Progenitor cell of endocrine pancreas (in vitro differentiated cells): ENCODE data around the gene TANGO6. TPM values are rescaled to one million over a fixed set of nuclear protein-coding genes. Genes with fewer than 3 reads are reported as not detected.
A peak's percentile ranks its signal among the peaks of the same experiment; 100 is the strongest.

Source experiments
- DNase-seq: peaks from one replicate; pipeline ENCODE4 v3.0.0; 2021; ENCODE audit warnings: low spot score; ENCODE audit not compliant: unreplicated experiment
- H3K27ac Mint-ChIP-seq: 2 replicates; pipeline ENCODE4 v1.8.0; 2021; ENCODE audit warnings: mild to moderate bottlenecking, moderate library complexity, mixed read lengths
- H3K27me3 Mint-ChIP-seq: 2 replicates; pipeline ENCODE4 v1.8.0; 2021; ENCODE audit warnings: mixed read lengths
- H3K36me3 Mint-ChIP-seq: 2 replicates; pipeline ENCODE4 v1.8.0; 2022; ENCODE audit warnings: mixed read lengths; ENCODE audit not compliant: insufficient read depth
- H3K4me1 Mint-ChIP-seq: 2 replicates; pipeline ENCODE4 v1.8.0; 2021; ENCODE audit warnings: low read depth, mixed read lengths
- H3K4me3 Mint-ChIP-seq: 2 replicates; pipeline ENCODE4 v1.8.0; 2021; ENCODE audit warnings: low read depth, mild to moderate bottlenecking, moderate library complexity, mixed read lengths
- H3K9me3 Mint-ChIP-seq: 2 replicates; pipeline ENCODE4 v1.8.0; 2021; ENCODE audit warnings: low read depth, mixed read lengths
- long read RNA-seq: library from polyadenylated mRNA; unstranded; transcript quantifications from one replicate; pipeline ENCODE4 v2.0.0, GENCODE V29; 2020
- total RNA-seq: library from RNA; stranded (reverse); gene quantifications from 2 replicates; pipeline ENCODE4 v1.2.1, GENCODE V29; 2021
- TF ChIP-seq, protein P1 (sequence below): fragments of 200-600 bp; sonication (generic); IDR thresholded peaks from one replicate; pipeline ENCODE4 v1.5.0; 2021; ENCODE audit warnings: antibody characterized with exemption, mild to moderate bottlenecking; ENCODE audit not compliant: unreplicated experiment

The TANGO6 gene
- total RNA-seq = 14.1 and 14.8 TPM in 2 replicates
- long read RNA-seq, full-length matches to known transcripts = 52 of 77 reads
- long read RNA-seq, partial matches to known transcripts = 18 of 77 reads
- long read RNA-seq, other reads (novel, unspliced or antisense) = 7 of 77 reads

DNA sequence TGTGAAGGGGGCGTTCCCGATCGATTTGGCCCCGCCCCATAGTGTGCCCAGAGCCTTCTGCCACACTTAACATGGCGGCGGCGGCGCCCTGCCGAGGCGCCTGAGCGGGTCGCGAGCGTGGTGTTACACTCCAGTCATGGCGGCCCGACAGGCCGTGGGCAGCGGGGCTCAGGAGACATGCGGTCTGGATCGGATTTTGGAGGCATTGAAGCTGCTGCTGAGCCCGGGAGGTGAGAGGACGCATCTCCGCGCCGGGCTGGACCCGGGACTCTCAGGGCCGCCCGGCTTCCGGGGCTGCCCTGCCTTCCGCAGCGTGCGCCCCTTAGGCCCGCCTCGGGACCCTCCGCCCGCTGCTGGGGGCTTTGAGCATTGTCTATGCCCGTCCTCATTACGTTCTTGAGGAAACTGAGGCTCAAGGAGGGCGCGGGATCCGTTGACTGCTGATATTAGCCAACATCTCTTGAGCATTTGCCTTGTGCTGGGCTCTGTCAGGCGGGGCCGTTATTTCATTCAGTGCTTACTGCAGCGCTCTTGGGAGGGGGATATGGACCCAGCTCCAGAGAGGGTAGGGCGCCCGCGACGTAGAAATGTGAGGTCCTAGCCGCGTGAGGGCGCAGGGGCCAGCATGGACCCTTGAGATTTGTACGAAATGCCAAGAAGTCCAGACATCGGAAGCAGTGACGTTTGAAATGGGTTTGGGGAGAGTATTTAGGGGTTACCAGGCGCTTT is at the start of gene TANGO6:
TANGO6 (plus strand) TSS at position 50 of the 729 bp plus-strand sequence; CDS start at position 137, 87 bp downstream.
- Mint-ChIP-seq H3K27ac (peak within 1 kb of the TSS; percentile 76), H3K27me3 (no peaks in the 10 kb centered on the region), H3K4me3 (peak within 1 kb of the TSS; percentile 84), H3K9me3 (no peaks in the 10 kb centered on the region), H3K4me1 (peaks cover 6% of the 10 kb centered on the region), H3K36me3 (no peaks in the 10 kb centered on the region)
- peak; percentile 73 for DNase-seq
- TF ChIP-seq, protein P1, sequence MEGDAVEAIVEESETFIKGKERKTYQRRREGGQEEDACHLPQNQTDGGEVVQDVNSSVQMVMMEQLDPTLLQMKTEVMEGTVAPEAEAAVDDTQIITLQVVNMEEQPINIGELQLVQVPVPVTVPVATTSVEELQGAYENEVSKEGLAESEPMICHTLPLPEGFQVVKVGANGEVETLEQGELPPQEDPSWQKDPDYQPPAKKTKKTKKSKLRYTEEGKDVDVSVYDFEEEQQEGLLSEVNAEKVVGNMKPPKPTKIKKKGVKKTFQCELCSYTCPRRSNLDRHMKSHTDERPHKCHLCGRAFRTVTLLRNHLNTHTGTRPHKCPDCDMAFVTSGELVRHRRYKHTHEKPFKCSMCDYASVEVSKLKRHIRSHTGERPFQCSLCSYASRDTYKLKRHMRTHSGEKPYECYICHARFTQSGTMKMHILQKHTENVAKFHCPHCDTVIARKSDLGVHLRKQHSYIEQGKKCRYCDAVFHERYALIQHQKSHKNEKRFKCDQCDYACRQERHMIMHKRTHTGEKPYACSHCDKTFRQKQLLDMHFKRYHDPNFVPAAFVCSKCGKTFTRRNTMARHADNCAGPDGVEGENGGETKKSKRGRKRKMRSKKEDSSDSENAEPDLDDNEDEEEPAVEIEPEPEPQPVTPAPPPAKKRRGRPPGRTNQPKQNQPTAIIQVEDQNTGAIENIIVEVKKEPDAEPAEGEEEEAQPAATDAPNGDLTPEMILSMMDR = peak; percentile 60

DNA sequence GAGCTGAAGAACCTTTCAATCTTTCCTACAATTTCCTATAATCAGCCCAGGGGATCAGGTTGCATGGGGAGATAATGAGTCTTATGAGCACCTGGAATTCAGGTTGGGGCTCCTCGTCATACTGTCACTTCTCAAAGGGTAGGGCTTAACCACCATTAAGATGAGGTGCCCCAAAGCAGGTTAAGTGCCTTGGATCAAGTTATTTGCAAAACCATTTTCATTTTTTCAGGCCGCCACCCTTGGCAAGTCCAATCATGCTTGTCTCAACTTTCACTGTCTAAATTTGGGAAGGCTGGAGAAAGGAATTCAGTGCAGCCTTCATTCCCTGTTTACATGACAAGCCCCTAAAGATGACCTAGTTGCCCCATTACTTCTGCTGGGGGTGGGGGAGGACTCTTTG is 44.9 kb upstream of the TANGO6 start:
- no peak for DNase-seq
- H3K27ac Mint-ChIP-seq = peak overlapping the region; percentile 85
- TF ChIP-seq, protein P1 = no peak
- no peak overlapping the region for H3K4me3 Mint-ChIP-seq
- no peaks in the 10 kb centered on the region for H3K27me3 Mint-ChIP-seq
- peaks cover 16% of the 10 kb centered on the region for H3K4me1 Mint-ChIP-seq
- peaks cover 13% of the 10 kb centered on the region for H3K36me3 Mint-ChIP-seq
- no peaks in the 10 kb centered on the region for H3K9me3 Mint-ChIP-seq

DNA sequence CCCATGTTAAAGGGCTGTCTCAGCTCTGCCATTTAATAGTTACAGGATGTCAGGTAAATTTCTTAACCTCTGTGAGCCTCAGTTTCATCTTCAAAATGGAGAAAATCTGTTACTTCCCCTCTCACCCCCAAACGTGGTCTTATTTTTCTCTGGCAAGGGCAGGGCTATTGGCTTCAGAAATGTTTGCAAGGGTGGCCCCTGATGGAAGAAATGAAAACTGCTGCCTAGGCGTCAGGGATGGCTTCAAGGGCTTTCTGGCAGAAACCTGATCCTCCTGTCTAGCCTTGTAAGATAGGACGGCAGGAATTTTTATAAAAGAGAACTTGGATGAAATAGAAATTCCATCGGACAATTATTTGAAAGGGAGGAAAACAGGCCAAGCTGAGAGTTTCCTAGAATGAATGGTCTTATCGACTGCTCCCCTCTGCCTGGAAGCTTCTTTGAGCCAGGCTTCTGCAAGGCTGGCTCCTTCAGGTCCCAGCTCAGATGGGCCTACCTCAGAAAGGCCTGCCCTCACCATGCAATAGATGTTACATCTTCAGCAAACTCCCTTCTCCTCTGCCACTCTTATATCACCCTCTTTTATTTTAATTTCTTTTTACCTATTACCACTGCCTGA is 43.0 kb upstream of the TANGO6 start:
- peaks cover 23% of the 10 kb centered on the region for H3K36me3 Mint-ChIP-seq
- H3K27me3 Mint-ChIP-seq = no peaks in the 10 kb centered on the region
- H3K27ac Mint-ChIP-seq = peak overlapping the region; percentile 62

DNA sequence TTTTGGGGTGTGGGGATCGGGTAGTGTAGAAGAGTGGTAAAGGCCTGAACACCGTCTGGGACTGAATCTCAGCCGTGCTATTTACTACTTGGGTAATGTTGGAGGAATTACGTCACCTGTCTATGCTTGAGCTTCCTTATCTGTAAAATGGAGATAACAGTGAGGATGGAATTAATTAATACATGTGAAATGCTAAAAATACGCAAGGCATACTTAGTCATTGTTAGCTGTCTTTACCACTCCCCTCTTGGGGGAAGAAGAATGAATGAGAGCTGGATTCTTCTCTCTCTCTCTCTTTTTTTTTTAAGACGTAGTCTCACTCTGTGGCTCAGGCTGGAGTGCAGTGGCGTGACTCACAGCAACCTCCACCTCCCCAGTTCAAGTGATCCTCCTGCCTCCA is 41.1 kb upstream of the TANGO6 start:
- Mint-ChIP-seq H3K4me3 (no peak overlapping the region), H3K4me1 (peaks cover 16% of the 10 kb centered on the region), H3K9me3 (no peaks in the 10 kb centered on the region), H3K36me3 (peaks cover 29% of the 10 kb centered on the region), H3K27me3 (no peaks in the 10 kb centered on the region), H3K27ac (no peak overlapping the region)
- TF ChIP-seq, protein P1 = no peak
- DNase-seq = no peak

More for the DNA sequence above, 43.0 kb upstream of the TANGO6 start:
- peaks cover 16% of the 10 kb centered on the region for H3K4me1 Mint-ChIP-seq
- H3K9me3 Mint-ChIP-seq = no peaks in the 10 kb centered on the region
- TF ChIP-seq, protein P1 = peak; percentile 83
- DNase-seq = peak; percentile 51
- H3K4me3 Mint-ChIP-seq = no peak overlapping the region

DNA sequence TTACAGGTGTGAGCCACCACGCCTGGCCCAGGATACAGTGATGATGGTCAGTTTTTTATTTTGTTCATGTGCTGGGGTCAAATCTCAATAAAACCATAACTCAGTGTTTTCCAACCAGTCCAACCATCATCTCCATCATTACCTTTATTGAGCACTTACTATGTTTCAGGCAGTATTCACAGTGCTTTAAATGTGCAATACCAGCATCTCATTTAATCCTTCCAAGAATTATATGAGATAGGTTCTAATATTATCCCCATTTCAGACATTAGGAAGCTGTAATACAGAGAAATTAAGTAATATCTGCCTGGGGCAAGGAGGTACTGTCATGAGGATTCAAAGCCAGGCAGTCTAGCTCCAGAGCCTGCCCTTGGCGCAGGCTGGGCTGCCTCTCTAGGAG is 36.9 kb upstream of the TANGO6 start:
- Mint-ChIP-seq H3K27me3 (no peaks in the 10 kb centered on the region), H3K4me1 (no peaks in the 10 kb centered on the region), H3K4me3 (no peak overlapping the region), H3K9me3 (no peaks in the 10 kb centered on the region), H3K27ac (no peak overlapping the region), H3K36me3 (peaks cover 43% of the 10 kb centered on the region)
- TF ChIP-seq, protein P1 = no peak
- no peak for DNase-seq
